Mesenchymal stem cell (in vitro differentiated cells and primary cell): ENCODE data around the gene BTBD6.

Experiments
- DNase-seq: peaks from one replicate; pipeline ENCODE4 v3.0.0-alpha.2; 2013
- H2AFZ ChIP-seq: one replicate; pipeline ENCODE4 v1.6.1; 2013; ENCODE audit warnings: low read depth, mild to moderate bottlenecking, control low read depth, inconsistent platforms, low read length, moderate library complexity
- H2AK5ac ChIP-seq: 2 replicates; pipeline ENCODE4 v1.6.1; 2013; ENCODE audit warnings: low read length, moderate library complexity, mild to moderate bottlenecking, inconsistent platforms; ENCODE audit not compliant: severe bottlenecking
- H2BK120ac ChIP-seq: one replicate; pipeline ENCODE4 v1.6.1; 2013; ENCODE audit warnings: low read depth, mild to moderate bottlenecking, inconsistent platforms, low read length, moderate library complexity
- H2BK12ac ChIP-seq, 2 experiments: one replicate each; pipeline ENCODE4 v1.6.1; 2013; ENCODE audit warnings: inconsistent platforms in 2 of 2, low read length in 2 of 2, mild to moderate bottlenecking in 2 of 2, moderate library complexity in 2 of 2, control low read depth in 1 of 2
- H2BK15ac ChIP-seq: one replicate; pipeline ENCODE4 v1.6.1; 2013; ENCODE audit warnings: mild to moderate bottlenecking, low read depth, inconsistent platforms; ENCODE audit not compliant: poor library complexity, severe bottlenecking
- H2BK5ac ChIP-seq: 2 replicates; pipeline ENCODE4 v1.6.1; 2013; ENCODE audit warnings: low read depth, mild to moderate bottlenecking, low read length, control low read depth, inconsistent platforms; ENCODE audit not compliant: poor library complexity, severe bottlenecking
- H3K14ac ChIP-seq, 2 experiments: one replicate each; pipeline ENCODE4 v1.6.1; 2013; ENCODE audit warnings: inconsistent platforms in 2 of 2, low read length in 2 of 2, control low read depth in 1 of 2, mild to moderate bottlenecking in 1 of 2, moderate library complexity in 1 of 2
- H3K18ac ChIP-seq, 2 experiments: one replicate each; pipeline ENCODE4 v1.6.1; 2013; ENCODE audit warnings: inconsistent platforms in 2 of 2, low read length in 2 of 2, control low read depth in 1 of 2, low read depth in 1 of 2, mild to moderate bottlenecking in 1 of 2
- H3K23ac ChIP-seq, 2 experiments: one replicate each; pipeline ENCODE4 v1.6.1; 2013; ENCODE audit warnings: inconsistent platforms in 2 of 2, low read length in 2 of 2, mild to moderate bottlenecking in 2 of 2, moderate library complexity in 2 of 2, control low read depth in 1 of 2
- H3K27ac ChIP-seq: 2 replicates; pipeline ENCODE4 v1.5.1; 2013; ENCODE audit warnings: mild to moderate bottlenecking, moderate library complexity, low read length, control low read depth, inconsistent platforms; ENCODE audit not compliant: poor library complexity, severe bottlenecking
- H3K27me3 ChIP-seq, 2 experiments: 2 replicates each; pipeline versions ENCODE4 v1.6.1 to v1.7.0; 2013; ENCODE audit warnings: low read length in 2 of 2, mild to moderate bottlenecking in 2 of 2, moderate library complexity in 2 of 2, control low read depth in 1 of 2, inconsistent platforms in 1 of 2; ENCODE audit not compliant: control insufficient read depth in 1 of 2, insufficient read depth in 1 of 2
- H3K36me3 ChIP-seq, 2 experiments: 2 replicates each; pipeline versions ENCODE4 v1.6.1 to v1.7.0; 2013; ENCODE audit warnings: low read length in 2 of 2, control low read depth in 1 of 2, inconsistent platforms in 1 of 2, low read depth in 1 of 2, mild to moderate bottlenecking in 1 of 2; ENCODE audit not compliant: insufficient read depth in 2 of 2, control insufficient read depth in 1 of 2
- H3K4ac ChIP-seq, 2 experiments: one replicate each; pipeline ENCODE4 v1.6.1; 2013; ENCODE audit warnings: inconsistent platforms in 2 of 2, low read length in 2 of 2, mild to moderate bottlenecking in 2 of 2, moderate library complexity in 2 of 2, control low read depth in 1 of 2, low read depth in 1 of 2
- H3K4me1 ChIP-seq: 2 replicates; pipeline ENCODE4 v1.6.1; 2013; ENCODE audit warnings: low read depth, low read length, control low read depth; ENCODE audit not compliant: control insufficient read depth, insufficient read depth
- H3K4me2 ChIP-seq: 2 replicates; pipeline ENCODE4 v1.6.1; 2013; ENCODE audit warnings: low read length, mild to moderate bottlenecking, inconsistent platforms; ENCODE audit not compliant: poor library complexity, severe bottlenecking
- H3K4me3 ChIP-seq, 2 experiments: 2 replicates each; pipeline versions ENCODE4 v1.5.1 to v1.7.0; 2013; ENCODE audit warnings: low read length in 2 of 2, mild to moderate bottlenecking in 2 of 2, control low read depth in 1 of 2, low read depth in 1 of 2; ENCODE audit not compliant: insufficient read depth in 1 of 2
- H3K79me1 ChIP-seq: replicated peaks from 2 replicates; pipeline ENCODE4 v1.6.1; 2013; ENCODE audit warnings: mild to moderate bottlenecking, control low read depth, low read length, inconsistent platforms; ENCODE audit not compliant: poor library complexity, severe bottlenecking
- H3K9ac ChIP-seq: 2 replicates; pipeline ENCODE4 v1.7.0; 2013; ENCODE audit warnings: mild to moderate bottlenecking, low read length, moderate library complexity
- H3K9me3 ChIP-seq: 2 replicates; pipeline ENCODE4 v1.7.0; 2013; ENCODE audit warnings: mild to moderate bottlenecking, low read length; ENCODE audit not compliant: control insufficient read depth
- H4K8ac ChIP-seq: one replicate; pipeline ENCODE4 v1.6.1; 2013; ENCODE audit warnings: inconsistent platforms, mild to moderate bottlenecking, low read length, moderate library complexity
- H4K91ac ChIP-seq: one replicate; pipeline ENCODE4 v1.6.1; 2013; ENCODE audit warnings: mild to moderate bottlenecking, low read length, inconsistent platforms
- WGBS: methylation state at CpG from one replicate; pipeline ENCODE4 v1.1.7; 2013; ENCODE audit warnings: mixed read lengths; 5-methylcytosine and 5-hydroxymethylcytosine counted together

Gene BTBD6

GRCh38 chr14:105223260-105223659 is 25.1 kb upstream of the BTBD6 start:
- Histone ChIP-seq H3K27me3 (no peaks in the 10 kb centered on the region), H3K9me3 (no peaks in the 10 kb centered on the region), H3K4me1 (peaks cover 8% of the 10 kb centered on the region), H2AK5ac (no peak overlapping the region), H2AFZ (no peak overlapping the region), H2BK5ac (no peak overlapping the region), H3K14ac (no peak overlapping the region), H2BK15ac (no peak overlapping the region), H3K36me3 (peaks cover 51 to 65% of the 10 kb centered on the region in 2 experiments), H4K91ac (no peak overlapping the region), H3K4ac (no peak overlapping the region), H3K9ac (no peak overlapping the region), H3K23ac (peak overlapping the region in 1 of 2 experiments; percentile 57), H4K8ac (no peak overlapping the region), H3K79me1 (peaks cover 5% of the 10 kb centered on the region), H2BK12ac (no peak overlapping the region), H3K18ac (no peak overlapping the region), H3K27ac (no peak overlapping the region), H3K4me2 (no peak overlapping the region), H3K4me3 (no peak overlapping the region), H2BK120ac (no peak overlapping the region)
- 80% methylated on average over 14 of the region's 16 CpGs for WGBS
- DNase-seq: peak; percentile 51

DNA sequence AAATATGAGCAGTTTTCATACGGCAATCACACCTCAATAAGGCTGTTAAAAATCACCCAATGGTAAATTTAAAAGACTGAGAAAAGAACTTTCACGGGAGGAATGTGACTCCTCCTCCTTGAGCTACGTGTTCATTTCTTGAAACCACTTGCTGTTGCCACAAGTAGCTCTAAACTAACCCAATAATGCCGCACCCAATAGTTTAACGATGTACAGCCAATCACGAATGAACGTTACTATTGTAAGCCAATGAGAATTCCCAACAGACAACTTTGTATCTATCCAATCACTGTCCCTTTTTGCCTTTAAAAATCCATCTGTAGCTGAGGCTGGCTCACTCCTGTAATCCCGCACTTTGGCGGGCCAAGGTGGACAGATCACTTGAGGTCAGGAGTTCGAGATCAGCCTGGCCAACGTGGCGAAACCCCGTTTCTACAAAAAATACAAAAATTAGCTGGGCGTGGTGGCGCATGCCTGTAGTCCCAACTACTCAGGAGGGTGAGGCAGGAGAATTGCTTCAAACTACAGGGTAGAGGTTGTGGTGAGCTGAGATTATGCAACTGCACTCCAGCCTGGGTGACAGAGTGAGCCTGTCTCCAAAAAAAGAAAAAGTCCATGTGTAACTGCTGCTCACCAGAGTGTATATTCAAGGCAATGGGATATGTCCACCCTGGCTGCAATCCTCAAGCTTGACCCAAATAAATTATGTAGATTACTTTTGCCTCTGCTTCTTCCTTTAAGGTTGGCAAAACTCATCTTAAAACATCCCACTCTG is 24.4 kb upstream of the BTBD6 start:
- H2AFZ ChIP-seq: no peak overlapping the region
- WGBS: 98% methylated on average over 15 of the region's 15 CpGs
- no peak overlapping the region for H3K14ac ChIP-seq
- peaks cover 48 to 58% of the 10 kb centered on the region in 2 experiments for H3K36me3 ChIP-seq
- peaks cover 8% of the 10 kb centered on the region for H3K4me1 ChIP-seq
- H2AK5ac ChIP-seq: no peak overlapping the region
- no peaks in the 10 kb centered on the region for H3K9me3 ChIP-seq
- no peak overlapping the region for H3K4ac ChIP-seq
- DNase-seq: no peak
- H3K79me1 ChIP-seq: peaks cover 5% of the 10 kb centered on the region
- H4K91ac ChIP-seq: no peak overlapping the region
- no peaks in the 10 kb centered on the region for H3K27me3 ChIP-seq
- H2BK120ac ChIP-seq: no peak overlapping the region
- H2BK12ac ChIP-seq: no peak overlapping the region
- no peak overlapping the region for H2BK5ac ChIP-seq
- no peak overlapping the region for H3K23ac ChIP-seq
- no peak overlapping the region for H3K4me3 ChIP-seq
- H3K18ac ChIP-seq: no peak overlapping the region
- H2BK15ac ChIP-seq: no peak overlapping the region
- no peak overlapping the region for H3K27ac ChIP-seq
- H3K9ac ChIP-seq: no peak overlapping the region
- H4K8ac ChIP-seq: no peak overlapping the region
- no peak overlapping the region for H3K4me2 ChIP-seq

DNA sequence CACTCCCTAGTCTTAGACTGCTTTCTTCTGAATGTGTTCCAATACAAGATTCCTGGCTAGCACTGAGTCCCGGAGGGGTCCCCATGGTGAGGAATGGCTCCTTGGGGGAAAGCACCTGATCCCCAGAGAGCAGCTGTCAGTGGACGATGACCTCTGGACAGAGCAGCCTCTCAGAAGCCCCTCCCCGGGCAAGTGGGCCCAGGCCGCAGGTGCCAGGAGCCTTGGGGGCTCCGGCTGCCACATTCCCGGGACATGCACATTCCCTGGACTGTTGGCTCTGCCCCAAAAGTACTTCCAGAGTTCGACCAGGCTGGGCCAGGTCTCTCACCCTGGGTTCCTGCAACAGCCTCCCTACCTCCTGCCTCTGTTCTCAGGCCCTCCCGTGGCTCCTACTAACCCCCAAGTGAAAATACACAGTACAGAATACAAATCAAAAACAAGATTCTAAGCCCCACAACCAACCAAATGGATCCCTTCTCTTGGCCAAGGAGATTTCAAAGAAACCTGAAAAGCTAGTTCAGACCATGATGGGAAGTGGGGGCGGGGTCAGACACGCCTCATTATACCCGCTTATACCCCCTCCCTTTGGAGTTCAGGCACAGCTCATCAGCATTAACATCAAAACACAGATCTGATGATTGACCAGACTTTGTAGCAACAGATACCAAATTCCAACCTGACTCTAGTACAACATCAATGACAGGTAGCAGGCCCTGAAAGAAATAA is 23.3 kb upstream of the BTBD6 start:
- Histone ChIP-seq H3K4me1 (peaks cover 8% of the 10 kb centered on the region), H3K79me1 (peaks cover 5% of the 10 kb centered on the region), H3K36me3 (peaks cover 37 to 50% of the 10 kb centered on the region in 2 experiments), H3K23ac (no peak overlapping the region), H3K4me2 (no peak overlapping the region), H3K14ac (no peak overlapping the region), H4K91ac (no peak overlapping the region), H3K27ac (no peak overlapping the region), H2BK15ac (no peak overlapping the region), H3K9ac (no peak overlapping the region), H3K18ac (no peak overlapping the region), H2BK120ac (no peak overlapping the region), H2BK5ac (no peak overlapping the region), H2AFZ (no peak overlapping the region), H4K8ac (no peak overlapping the region), H2AK5ac (no peak overlapping the region), H3K4me3 (no peak overlapping the region), H3K4ac (no peak overlapping the region), H2BK12ac (no peak overlapping the region), H3K9me3 (no peaks in the 10 kb centered on the region), H3K27me3 (no peaks in the 10 kb centered on the region)
- WGBS: 96% methylated on average over 11 of the region's 11 CpGs
- DNase-seq: no peak

- Histone ChIP-seq H2AFZ (no peak overlapping the region), H4K91ac (no peak overlapping the region), H3K23ac (no peak overlapping the region), H2AK5ac (no peak overlapping the region), H3K36me3 (peaks cover 26 to 43% of the 10 kb centered on the region in 2 experiments), H3K4me3 (no peak overlapping the region), H4K8ac (no peak overlapping the region), H2BK12ac (no peak overlapping the region), H3K27me3 (no peaks in the 10 kb centered on the region), H2BK120ac (no peak overlapping the region), H2BK5ac (no peak overlapping the region), H3K9me3 (no peaks in the 10 kb centered on the region), H3K4me1 (peaks cover 4% of the 10 kb centered on the region), H3K18ac (no peak overlapping the region), H3K79me1 (peaks cover 3% of the 10 kb centered on the region), H3K14ac (no peak overlapping the region), H3K9ac (no peak overlapping the region), H2BK15ac (no peak overlapping the region), H3K27ac (no peak overlapping the region), H3K4me2 (no peak overlapping the region), H3K4ac (no peak overlapping the region)
- DNase-seq: no peak
- 88% methylated on average over 10 of the region's 10 CpGs for WGBS
Observed at GRCh38 chr14:105226198-105226597, 22.1 kb upstream of the BTBD6 start.
